GM12873 (cell line): Measurements from ENCODE around the gene GPR150.

Experiments used
- CTCF ChIP-seq: IDR thresholded peaks from 2 replicates; pipeline ENCODE4 v1.5.1; 2012; ENCODE audit warnings: low read depth, mild to moderate bottlenecking, moderate library complexity, low read length, control low read depth; ENCODE audit not compliant: insufficient read depth; ENCODE audit errors: missing control alignments

Gene GPR150

GRCh38 chr5:95620030-95620869, at the start of gene GPR150:
TSS of gene GPR150 (plus strand) at chr5:95620087. CDS start at chr5:95620276, 189 bp downstream.
- TF ChIP-seq CTCF, result peak; percentile 28

GRCh38 chr5:95572016-95572415, 47.9 kb upstream of the GPR150 start:
- TF ChIP-seq CTCF, result no peak

GRCh38 chr5:95581576-95581975, 38.3 kb upstream of the GPR150 start:
- TF ChIP-seq CTCF, result no peak

- TF ChIP-seq CTCF, result no peak
Observed at GRCh38 chr5:95583992-95584391, 35.9 kb upstream of the GPR150 start.

- TF ChIP-seq CTCF, result no peak
Observed at GRCh38 chr5:95590880-95591279, 29.0 kb upstream of the GPR150 start.

- TF ChIP-seq CTCF, result no peak
Observed at GRCh38 chr5:95591490-95591901, 28.4 kb upstream of the GPR150 start.

GRCh38 chr5:95595289-95595931, 24.5 kb upstream of the GPR150 start:
- no peak for TF ChIP-seq CTCF
